GM18499 (cell line): ENCODE results near the gene SCGB1C2.
"Not testable (repeated sequence)": the region's sequence is repeated elsewhere in the genome, so short reads cannot be mapped to it uniquely, and the experiment has no call there.

Experiments used
- ATAC-seq: cut with Tn5 transposase; IDR thresholded peaks from one replicate; pipeline ENCODE4 v1.9.1; 2021; ENCODE audit warnings: moderate number of reproducible peaks; ENCODE audit not compliant: insufficient read depth, unreplicated experiment

The SCGB1C2 gene

GRCh38 chr17:164303-165235 lies 27.2 kb downstream of the SCGB1C2 start:
- ATAC-seq, result no peak

DNA sequence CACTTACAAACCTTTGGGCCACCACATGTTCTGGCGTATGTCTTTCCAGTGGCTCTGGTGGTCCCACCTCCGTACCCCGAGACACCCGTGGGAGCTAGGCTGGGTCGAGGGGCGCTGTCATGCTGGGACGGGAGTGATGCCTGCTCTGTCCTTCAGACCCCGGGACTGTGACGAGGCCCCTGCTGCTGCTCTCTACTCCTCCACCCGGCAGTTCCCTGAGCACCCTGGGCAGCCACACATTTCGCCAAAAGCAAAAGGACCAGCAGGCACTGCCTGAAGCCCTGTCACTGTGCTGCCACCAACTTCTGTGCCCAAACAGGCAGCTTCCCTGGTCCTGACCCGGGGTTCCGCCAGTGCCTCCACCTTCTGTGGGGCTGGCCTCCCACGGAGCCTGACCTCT lies 28.6 kb downstream of the SCGB1C2 start:
- ATAC-seq, result no peak

GRCh38 chr17:168614-169013 lies 31.2 kb downstream of the SCGB1C2 start:
- ATAC-seq, result not testable (repeated sequence)

GRCh38 chr17:170130-170670 lies 32.8 kb downstream of the SCGB1C2 start:
- ATAC-seq, result no peak

GRCh38 chr17:171871-172270 lies 34.5 kb downstream of the SCGB1C2 start:
- ATAC-seq, result no peak

DNA sequence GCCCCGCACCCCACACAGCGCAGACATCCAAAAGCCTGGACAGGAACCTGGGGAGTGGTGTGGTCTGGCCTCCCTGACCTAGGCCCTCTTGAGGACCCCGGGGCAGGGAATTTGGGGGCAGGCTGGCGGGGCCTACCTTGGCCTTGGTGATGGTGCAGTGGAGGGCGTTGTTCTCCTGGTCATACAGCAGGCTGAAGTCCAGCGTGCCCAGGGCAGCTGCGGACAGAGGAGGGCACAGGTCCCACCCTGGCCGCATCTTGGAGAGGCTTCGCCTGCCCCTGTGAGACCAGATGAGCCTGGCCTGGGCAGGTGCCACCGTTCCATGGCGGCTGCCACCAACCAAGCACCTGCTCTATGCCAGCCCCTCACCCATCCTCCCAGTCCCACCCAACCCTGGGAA lies 35.0 kb downstream of the SCGB1C2 start:
- ATAC-seq, result no peak

DNA sequence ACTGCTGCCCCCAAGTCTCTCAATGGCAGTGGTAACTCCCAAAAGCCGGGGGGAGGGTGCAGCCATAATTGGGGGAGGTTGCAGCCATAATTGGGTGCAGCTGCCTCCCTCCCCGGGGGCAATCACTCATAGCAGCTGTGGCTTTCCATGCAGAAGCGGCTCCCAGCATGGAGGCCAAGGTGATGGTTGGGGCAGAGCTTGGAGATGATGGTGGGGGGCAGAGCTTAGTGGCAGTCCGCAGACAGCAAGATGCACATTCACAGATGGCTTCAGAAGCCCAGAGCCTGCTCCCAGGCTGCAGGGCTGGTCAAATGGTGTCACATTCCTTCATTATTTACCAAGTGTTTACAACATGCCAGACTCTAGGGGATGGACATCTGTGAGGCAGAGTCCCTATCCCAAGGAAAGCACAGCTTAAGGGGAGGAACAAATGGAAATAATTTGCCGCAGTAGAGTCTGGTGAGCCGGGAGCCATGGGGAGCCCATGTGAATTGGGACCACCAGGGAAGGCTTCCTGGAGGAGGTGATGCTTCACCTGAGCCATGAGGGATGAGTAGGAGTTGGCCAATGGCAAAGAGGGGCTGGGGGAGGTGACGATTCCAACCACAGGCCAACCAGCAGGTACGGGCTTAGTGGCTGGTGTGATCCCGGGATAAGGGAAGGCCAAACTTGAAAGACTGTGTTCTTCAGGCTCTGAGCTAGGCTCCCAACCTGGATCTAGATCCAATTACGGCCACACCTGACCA lies 36.0 kb downstream of the SCGB1C2 start:
- ATAC-seq, result no peak

DNA sequence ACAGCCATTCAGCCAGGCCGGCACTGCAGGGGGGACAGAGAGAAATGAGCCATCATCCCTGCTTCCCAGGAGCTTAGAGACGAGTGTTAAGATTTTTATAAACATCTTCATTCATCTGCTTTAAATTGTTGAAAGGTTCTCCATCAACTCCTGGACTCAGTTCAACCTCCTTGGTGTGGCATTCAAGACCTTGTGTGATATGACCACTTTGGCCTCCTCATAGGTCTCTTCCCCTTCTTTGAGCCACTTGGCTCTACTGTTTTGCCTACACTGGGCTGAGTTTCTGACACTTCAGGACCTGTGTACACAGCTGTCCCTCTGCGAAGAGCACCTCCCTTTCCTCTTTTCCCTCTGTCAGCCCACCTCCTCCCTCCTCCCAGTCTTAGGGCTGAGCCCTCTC lies 39.8 kb downstream of the SCGB1C2 start:
- no peak for ATAC-seq

GRCh38 chr17:177762-178161 lies 40.4 kb downstream of the SCGB1C2 start:
- ATAC-seq, result no peak

DNA sequence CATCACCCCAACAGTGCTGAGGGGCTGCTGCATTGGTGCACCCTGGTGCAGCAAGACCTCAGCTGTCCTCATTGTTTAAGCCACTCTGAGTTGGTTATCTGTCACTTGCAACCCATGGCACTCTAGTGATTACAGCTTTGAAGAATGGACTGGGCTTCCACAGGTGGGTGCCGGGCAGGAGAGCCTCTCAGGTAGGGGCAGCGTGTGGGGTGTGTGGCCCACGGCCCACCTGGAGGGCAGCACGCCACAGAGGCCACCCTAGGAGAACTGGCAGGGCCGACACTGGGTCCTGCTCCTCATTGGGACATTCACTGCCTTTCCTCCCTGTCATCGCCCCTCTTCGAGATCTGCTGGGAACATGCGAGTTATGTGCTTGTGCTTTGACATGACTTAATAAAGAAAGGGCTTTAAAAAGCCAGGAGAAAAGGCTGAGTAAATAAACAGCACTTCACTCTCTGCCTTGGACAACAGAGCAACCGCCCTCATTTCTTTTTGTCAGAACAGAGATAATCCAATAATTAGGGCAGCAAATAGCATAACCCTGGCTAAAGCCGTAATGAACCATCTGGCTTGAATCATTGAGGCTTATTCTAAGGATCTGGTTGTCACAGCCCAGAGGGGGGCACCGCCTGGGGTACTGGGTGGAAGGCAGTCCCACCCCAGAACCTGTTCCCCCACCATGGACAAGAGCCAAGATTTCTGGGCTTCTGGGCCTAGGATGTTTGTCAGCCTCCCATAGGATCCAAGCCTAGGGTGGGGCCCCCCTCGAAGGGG lies 41.1 kb downstream of the SCGB1C2 start:
- ATAC-seq, result no peak

DNA sequence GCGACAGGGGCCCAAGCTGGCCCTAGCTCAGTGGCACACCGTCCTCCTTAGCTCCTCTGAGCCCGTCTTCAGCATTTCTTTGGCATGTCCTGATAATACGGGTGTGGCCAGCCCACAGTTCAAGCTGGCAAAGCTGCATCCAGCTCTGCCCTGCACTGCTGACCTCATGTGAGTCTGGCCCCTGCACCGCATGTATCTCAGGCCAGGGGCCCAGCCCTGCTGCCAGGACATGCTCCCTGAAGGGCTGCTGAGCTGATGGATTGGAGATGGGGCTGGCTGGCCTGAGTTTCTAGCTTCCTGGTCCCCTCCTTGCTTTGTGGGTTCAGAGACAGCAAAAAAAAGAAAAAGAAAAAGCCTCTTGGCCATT lies 41.7 kb downstream of the SCGB1C2 start:
- ATAC-seq, result no peak

- no peak for ATAC-seq
Measured at GRCh38 chr17:179781-180380, 42.5 kb downstream of the SCGB1C2 start.

GRCh38 chr17:180381-181244 lies 43.2 kb downstream of the SCGB1C2 start:
- ATAC-seq, result no peak

DNA sequence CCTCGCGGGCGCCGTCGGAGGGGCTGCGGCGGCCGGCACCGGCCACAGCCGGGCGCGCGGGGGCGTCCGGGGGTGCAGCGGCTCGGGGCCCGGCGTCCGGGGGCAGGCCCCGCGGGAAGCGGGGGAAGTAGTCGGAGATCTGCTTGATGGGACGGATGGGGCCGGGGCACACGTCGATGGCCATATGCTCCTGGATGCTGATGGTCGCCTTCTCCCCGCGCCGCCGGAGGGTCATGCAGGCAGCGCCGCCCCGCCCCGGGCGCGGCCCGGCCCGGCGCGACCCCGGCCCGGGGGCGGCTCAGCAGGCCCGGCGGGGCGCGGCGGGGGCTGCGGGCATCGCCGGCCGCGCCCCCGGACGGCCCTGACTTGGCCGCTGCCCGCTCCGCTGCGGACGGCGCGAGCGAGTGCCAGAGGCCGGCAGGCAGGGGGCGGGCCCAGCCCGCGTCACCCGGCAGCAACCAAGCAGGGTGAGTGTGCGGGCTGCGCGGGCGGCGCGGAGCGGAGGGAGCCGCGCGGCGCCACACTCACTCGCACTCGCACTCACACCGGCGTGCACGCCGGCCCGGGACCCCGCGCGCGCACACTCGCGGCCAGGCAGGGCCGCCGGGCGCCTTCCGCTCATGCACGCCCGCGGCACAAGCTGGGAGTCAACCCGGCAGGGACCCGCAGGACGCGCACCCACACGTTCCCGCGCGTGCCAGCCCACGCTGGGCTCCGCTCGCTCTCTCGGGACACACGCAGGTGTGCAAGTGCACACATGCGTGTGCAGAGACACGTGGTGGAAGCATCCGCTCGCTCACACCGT lies 44.1 kb downstream of the SCGB1C2 start, which contains the start of gene DOC2B:
TSS of gene DOC2B (minus strand) at position 406 of the 805 bp plus-strand sequence. CDS start at position 235, 171 bp downstream.
- ATAC-seq, result no peak

DNA sequence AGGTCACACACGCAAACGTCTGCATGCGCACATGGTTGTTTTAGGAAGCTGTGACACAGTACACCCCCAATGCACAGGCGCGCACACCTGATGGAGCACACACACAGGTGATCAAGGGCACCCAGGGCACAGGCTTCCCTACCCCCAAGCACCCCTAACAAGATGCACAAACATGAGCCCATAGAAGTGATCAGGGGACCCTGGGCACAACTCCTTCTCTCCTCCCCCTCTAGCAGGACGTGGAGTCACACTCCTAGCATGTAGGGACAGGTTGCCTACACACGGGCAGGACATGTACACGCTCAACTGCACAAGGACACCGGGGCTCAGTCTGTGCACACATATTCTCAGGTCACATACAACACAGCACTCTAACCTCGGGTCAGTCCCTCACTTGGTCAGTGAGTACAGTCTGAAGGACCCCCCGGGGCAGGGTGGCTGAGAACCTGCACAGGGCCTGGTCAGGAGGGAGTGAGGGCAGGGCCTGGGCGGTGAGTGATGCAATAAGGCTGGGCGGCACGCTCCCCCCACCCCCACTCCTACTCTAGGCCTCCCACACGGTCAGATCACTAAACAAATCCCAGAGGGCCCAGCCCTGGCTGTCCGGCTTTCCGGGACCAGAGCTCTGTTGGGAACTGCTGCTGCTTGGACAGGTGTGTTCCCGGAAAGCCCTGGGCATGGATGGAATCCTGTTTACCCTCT lies 44.8 kb downstream of the SCGB1C2 start:
- no peak for ATAC-seq

DNA sequence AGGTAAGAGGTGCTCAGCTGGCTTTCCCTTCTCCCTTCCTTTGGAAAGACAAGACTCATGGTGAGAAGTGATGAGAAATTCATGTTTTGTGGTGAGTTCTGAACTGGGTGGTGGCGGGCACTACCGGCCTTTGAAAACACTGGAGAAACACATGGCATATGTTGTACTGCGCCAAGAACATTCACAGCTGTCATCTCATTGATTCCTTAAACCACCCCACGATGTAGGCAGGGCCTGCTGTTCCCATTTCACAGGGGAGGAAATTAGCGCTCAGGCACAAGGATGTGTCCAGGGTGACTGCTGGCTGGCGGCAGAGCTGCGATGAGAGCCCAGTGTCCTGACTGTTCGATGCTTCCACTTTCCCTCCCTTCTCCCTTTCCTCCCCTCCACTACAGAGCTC lies 45.7 kb downstream of the SCGB1C2 start:
- ATAC-seq, result no peak

- no peak for ATAC-seq
Measured at GRCh38 chr17:185445-186138, 48.2 kb downstream of the SCGB1C2 start.
